Activated CD4-positive, alpha-beta T cell treated with anti-CD3 and anti-CD28 coated beads, Interleukin-2, amount 50 U/mL, for 48 hours (primary cell): Measurements from ENCODE around the gene ELAVL4.

Source experiments
- DNase-seq, 2 experiments: peaks; one replicate each; pipeline ENCODE4 v3.0.0-alpha.2; 2020

Gene ELAVL4

GRCh38 chr1:50180367-50180766 lies 71.6 kb downstream of the ELAVL4 start:
- DNase-seq: no peak

GRCh38 chr1:50181027-50181663 lies 72.4 kb downstream of the ELAVL4 start:
- no peak for DNase-seq

- no peak for DNase-seq
Observed at GRCh38 chr1:50183378-50184133, 74.8 kb downstream of the ELAVL4 start.

- DNase-seq: no peak
Observed at GRCh38 chr1:50189369-50189768, 80.6 kb downstream of the ELAVL4 start.

GRCh38 chr1:50193002-50193401 lies 84.3 kb downstream of the ELAVL4 start:
- DNase-seq: no peak

GRCh38 chr1:50195205-50195604 lies 86.5 kb downstream of the ELAVL4 start:
- DNase-seq: no peak

GRCh38 chr1:50196081-50196480 lies 87.4 kb downstream of the ELAVL4 start:
- DNase-seq: no peak

GRCh38 chr1:50197216-50197615 lies 88.5 kb downstream of the ELAVL4 start:
- DNase-seq: no peak

- no peak for DNase-seq
Observed at GRCh38 chr1:50208315-50208714, 99.6 kb downstream of the ELAVL4 start.

- DNase-seq: no peak
Observed at GRCh38 chr1:50208756-50209155, 100.0 kb downstream of the ELAVL4 start.

- no peak for DNase-seq
Observed at GRCh38 chr1:50209749-50210148, 101.0 kb downstream of the ELAVL4 start.

GRCh38 chr1:50213505-50213904 lies 104.8 kb downstream of the ELAVL4 start:
- no peak for DNase-seq

- DNase-seq: no peak
Observed at GRCh38 chr1:50214717-50215116, 106.0 kb downstream of the ELAVL4 start.

GRCh38 chr1:50218344-50219120 lies 109.8 kb downstream of the ELAVL4 start:
- DNase-seq: no peak

GRCh38 chr1:50228871-50229384 lies 120.2 kb downstream of the ELAVL4 start:
- DNase-seq: no peak

- no peak for DNase-seq
Observed at GRCh38 chr1:50231209-50231608, 122.5 kb downstream of the ELAVL4 start.

GRCh38 chr1:50232336-50232735 lies 123.6 kb downstream of the ELAVL4 start:
- no peak for DNase-seq

GRCh38 chr1:50236656-50237055 lies 127.9 kb downstream of the ELAVL4 start:
- no peak for DNase-seq

- DNase-seq: no peak
Observed at GRCh38 chr1:50237056-50237455, 128.3 kb downstream of the ELAVL4 start.

- DNase-seq: no peak
Observed at GRCh38 chr1:50243939-50244338, 135.2 kb downstream of the ELAVL4 start.

GRCh38 chr1:50246869-50247268 lies 138.1 kb downstream of the ELAVL4 start:
- DNase-seq: no peak

GRCh38 chr1:50251702-50252101 lies 143.0 kb downstream of the ELAVL4 start:
- DNase-seq: no peak

GRCh38 chr1:50252196-50252595 lies 143.5 kb downstream of the ELAVL4 start:
- DNase-seq: no peak
